Smooth muscle cell (in vitro differentiated cells): ENCODE data around the gene TAS2R60. TPM values are rescaled to one million over a fixed set of nuclear protein-coding genes. Genes with fewer than 3 reads are reported as not detected.
A peak's percentile ranks its signal among the peaks of the same experiment; 100 is the strongest.

Experiments used
- DNase-seq: peaks from one replicate; lab custom pipeline; 2025; ENCODE audit not compliant: unreplicated experiment; lab: John Stamatoyannopoulos, UW
- H2AFZ ChIP-seq: fragments of 200-600 bp; sonication (generic); 2 replicates; pipeline ENCODE4 v1.6.0; 2016; ENCODE audit warnings: antibody characterized with exemption, low read depth, mild to moderate bottlenecking
- H3F3A ChIP-seq: fragments of 200-600 bp; sonication (generic); 2 replicates; pipeline ENCODE4 v1.6.0; 2017; ENCODE audit warnings: antibody characterized with exemption, low read depth
- H3K27ac ChIP-seq: fragments of 200-600 bp; sonication (generic); 2 replicates; pipeline ENCODE4 v1.5.1; 2016; ENCODE audit warnings: low read depth, mild to moderate bottlenecking
- H3K27me3 ChIP-seq: fragments of 200-600 bp; sonication (generic); 2 replicates; pipeline ENCODE4 v1.6.1; 2016; ENCODE audit warnings: low read depth, mild to moderate bottlenecking
- H3K36me3 ChIP-seq: fragments of 200-600 bp; sonication (generic); 2 replicates; pipeline ENCODE4 v1.5.1; 2016; ENCODE audit warnings: low read depth
- H3K4me1 ChIP-seq: fragments of 200-600 bp; sonication (generic); 2 replicates; pipeline ENCODE4 v1.5.1; 2016; ENCODE audit warnings: low read depth
- H3K4me2 ChIP-seq: fragments of 200-600 bp; sonication (generic); 2 replicates; pipeline ENCODE4 v1.6.0; 2016; ENCODE audit warnings: mild to moderate bottlenecking
- H3K4me3 ChIP-seq: fragments of 200-600 bp; sonication (generic); 2 replicates; pipeline ENCODE4 v1.5.1; 2016; ENCODE audit warnings: mild to moderate bottlenecking
- H3K79me2 ChIP-seq: fragments of 200-600 bp; sonication (generic); 2 replicates; pipeline ENCODE4 v1.6.0; 2016; ENCODE audit warnings: low read depth, mild to moderate bottlenecking
- H3K9ac ChIP-seq: fragments of 200-600 bp; sonication (generic); 2 replicates; pipeline ENCODE4 v1.6.0; 2016; ENCODE audit warnings: low read depth
- H3K9me3 ChIP-seq: fragments of 200-600 bp; sonication (generic); replicated peaks from 2 replicates; pipeline ENCODE4 v1.5.1; 2016; ENCODE audit warnings: low read depth
- H4K20me1 ChIP-seq: fragments of 200-600 bp; sonication (generic); 2 replicates; pipeline ENCODE4 v1.6.0; 2016; ENCODE audit warnings: low read depth
- WGBS: methylation state at CpG from one replicate; pipeline ENCODE4 v1.1.7; 2016; ENCODE audit warnings: low lambda C conversion rate; 5-methylcytosine and 5-hydroxymethylcytosine counted together
- polyA plus RNA-seq: library from polyadenylated mRNA; unstranded; fragments of >200 nt; fragmentation: Nextera tagmentation; extraction: Ambion mirVana; gene quantifications from 2 replicates; pipeline ENCODE4 v1.2.1, GENCODE V29; 2016
- total RNA-seq: library from RNA; depleted of rRNA; stranded (reverse); fragments of >200 nt; gene quantifications from 2 replicates; pipeline ENCODE4 v1.2.3, GENCODE V29; 2014
- TF ChIP-seq, protein P1 (sequence below): fragments of 200-600 bp; sonication (generic); IDR thresholded peaks from 2 replicates; pipeline ENCODE4 v1.5.1; 2017; ENCODE audit warnings: borderline replicate concordance, mild to moderate bottlenecking, antibody characterized with exemption; ENCODE audit not compliant: insufficient read depth, poor library complexity, severe bottlenecking

Gene TAS2R60
- total and polyA plus RNA-seq, 2 experiments from 2014 or later = not detected

GRCh38 chr7:143407287-143408251, 35.7 kb upstream of the TAS2R60 start:
- H3K79me2 ChIP-seq = no peaks in the 10 kb centered on the region
- H3F3A ChIP-seq = peaks cover 3% of the 10 kb centered on the region
- peaks cover 25% of the 10 kb centered on the region for H3K4me1 ChIP-seq
- H3K9me3 ChIP-seq = no peaks in the 10 kb centered on the region
- 28% methylated on average over 13 of the region's 13 CpGs for WGBS
- H2AFZ ChIP-seq = peak overlapping the region; percentile 63
- no peak for DNase-seq
- TF ChIP-seq, protein P1, sequence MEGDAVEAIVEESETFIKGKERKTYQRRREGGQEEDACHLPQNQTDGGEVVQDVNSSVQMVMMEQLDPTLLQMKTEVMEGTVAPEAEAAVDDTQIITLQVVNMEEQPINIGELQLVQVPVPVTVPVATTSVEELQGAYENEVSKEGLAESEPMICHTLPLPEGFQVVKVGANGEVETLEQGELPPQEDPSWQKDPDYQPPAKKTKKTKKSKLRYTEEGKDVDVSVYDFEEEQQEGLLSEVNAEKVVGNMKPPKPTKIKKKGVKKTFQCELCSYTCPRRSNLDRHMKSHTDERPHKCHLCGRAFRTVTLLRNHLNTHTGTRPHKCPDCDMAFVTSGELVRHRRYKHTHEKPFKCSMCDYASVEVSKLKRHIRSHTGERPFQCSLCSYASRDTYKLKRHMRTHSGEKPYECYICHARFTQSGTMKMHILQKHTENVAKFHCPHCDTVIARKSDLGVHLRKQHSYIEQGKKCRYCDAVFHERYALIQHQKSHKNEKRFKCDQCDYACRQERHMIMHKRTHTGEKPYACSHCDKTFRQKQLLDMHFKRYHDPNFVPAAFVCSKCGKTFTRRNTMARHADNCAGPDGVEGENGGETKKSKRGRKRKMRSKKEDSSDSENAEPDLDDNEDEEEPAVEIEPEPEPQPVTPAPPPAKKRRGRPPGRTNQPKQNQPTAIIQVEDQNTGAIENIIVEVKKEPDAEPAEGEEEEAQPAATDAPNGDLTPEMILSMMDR = no peak
- H3K27me3 ChIP-seq = no peaks in the 10 kb centered on the region
- H3K4me2 ChIP-seq = peak overlapping the region; percentile 84
- no peaks in the 10 kb centered on the region for H4K20me1 ChIP-seq
- no peak overlapping the region for H3K9ac ChIP-seq
- no peaks in the 10 kb centered on the region for H3K36me3 ChIP-seq
- H3K27ac ChIP-seq = peak overlapping the region; percentile 43
- peak overlapping the region; percentile 52 for H3K4me3 ChIP-seq

DNA sequence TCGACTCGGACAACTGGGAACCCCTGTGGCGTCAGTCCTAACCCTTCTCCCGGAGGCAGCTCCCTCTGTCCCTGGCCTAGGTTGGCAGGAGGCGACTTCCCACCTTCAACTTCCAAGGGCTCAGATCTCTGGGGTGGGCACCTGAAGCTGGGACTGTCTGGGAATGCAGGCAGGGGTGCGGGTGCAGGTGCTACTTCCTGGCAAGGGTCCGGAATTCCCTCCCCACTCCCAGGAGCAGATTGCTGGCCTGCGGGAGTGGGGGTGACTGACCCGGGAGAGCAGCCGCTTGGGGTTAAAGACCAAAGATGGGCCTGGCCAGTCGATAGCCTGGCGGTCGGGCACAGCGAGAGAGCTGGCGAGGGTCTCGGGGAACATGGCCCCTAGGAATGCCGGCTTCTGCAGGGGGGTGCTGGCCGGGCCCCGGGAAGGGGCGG, 35.0 kb upstream of the TAS2R60 start:
- Histone ChIP-seq H3K9ac (no peak overlapping the region), H3F3A (peaks cover 3% of the 10 kb centered on the region), H3K9me3 (no peaks in the 10 kb centered on the region), H3K4me1 (peaks cover 25% of the 10 kb centered on the region), H4K20me1 (no peaks in the 10 kb centered on the region), H3K79me2 (no peaks in the 10 kb centered on the region), H3K27me3 (no peaks in the 10 kb centered on the region), H3K4me3 (peak overlapping the region; percentile 52), H3K36me3 (no peaks in the 10 kb centered on the region), H3K4me2 (peak overlapping the region; percentile 84), H3K27ac (no peak overlapping the region), H2AFZ (no peak overlapping the region)
- WGBS = 9% methylated on average over 10 of the region's 20 CpGs
- DNase-seq = no peak
- TF ChIP-seq, protein P1 = no peak

GRCh38 chr7:143408686-143409561, 34.3 kb upstream of the TAS2R60 start, which contains the start of gene EPHA1:
TSS of gene EPHA1 (minus strand) at chr7:143408856. CDS start at chr7:143408805, 51 bp downstream.
- H4K20me1 ChIP-seq = no peaks in the 10 kb centered on the region
- H2AFZ ChIP-seq = peak within 1 kb of the TSS; percentile 63
- 15% methylated on average over 21 of the region's 39 CpGs for WGBS
- H3K4me1 ChIP-seq = peaks cover 25% of the 10 kb centered on the region
- H3K27ac ChIP-seq = peak within 1 kb of the TSS; percentile 43
- H3K79me2 ChIP-seq = no peaks in the 10 kb centered on the region
- TF ChIP-seq, protein P1 = peak; percentile 28
- no peak for DNase-seq
- H3K4me3 ChIP-seq = peak within 1 kb of the TSS; percentile 52
- H3K4me2 ChIP-seq = peak within 1 kb of the TSS; percentile 84
- no peaks in the 10 kb centered on the region for H3K27me3 ChIP-seq
- no peaks in the 10 kb centered on the region for H3K9me3 ChIP-seq
- H3K9ac ChIP-seq = no peak within 1 kb of the TSS
- H3F3A ChIP-seq = peaks cover 3% of the 10 kb centered on the region
- no peaks in the 10 kb centered on the region for H3K36me3 ChIP-seq
